Thyroid gland (tissue), 4 donors: ENCODE results near the gene PPP1R13B.

Source experiments
- CTCF ChIP-seq, 6 experiments: fragments of 200-600 bp in 3 of 6; fragments of 450-650 bp in 3 of 6; sonication (generic) in 3 of 6; IDR thresholded peaks; one replicate each; pipeline ENCODE4 v1.5.1; 2016 to 2019; ENCODE audit warnings: antibody characterized with exemption in 6 of 6, mild to moderate bottlenecking in 2 of 6, inconsistent platforms in 1 of 6, moderate library complexity in 1 of 6
- POLR2A ChIP-seq, 2 donors: fragments of 450-650 bp; IDR thresholded peaks; one replicate each; pipeline ENCODE4 v1.6.1; 2017; ENCODE audit warnings: antibody characterized with exemption in 2 of 2, mild to moderate bottlenecking in 2 of 2, moderate library complexity in 1 of 2

GRCh38 chr14:103856105-103856504, 8.7 kb upstream of the PPP1R13B start:
- TF ChIP-seq POLR2A (IDR thresholded peaks at IDR 0.05) (no peak), CTCF (IDR thresholded peaks at IDR 0.05) (no peak)
